Measurements from ENCODE around the gene TCEA2. TPM values are rescaled to one million over a fixed set of nuclear protein-coding genes. Genes with fewer than 3 reads are reported as not detected.
"Not testable (repeated sequence)": the region's sequence is repeated elsewhere in the genome, so short reads cannot be mapped to it uniquely, and the experiment has no call there.

The TCEA2 gene
- total RNA-seq, 2 donors from 2014 or later = 44.7 to 46.4 TPM

GRCh38 chr20:64082126-64082731, 19.2 kb downstream of the TCEA2 start:
- no peak for DNase-seq
- intact Hi-C loops (cut with DNase I) = no loop called here
- ATAC-seq = no peak

GRCh38 chr20:64082820-64083377, 19.9 kb downstream of the TCEA2 start:
- ATAC-seq (no peak), DNase-seq (no peak)
- intact Hi-C loops (cut with DNase I) = loop anchor here in 1 of 2 donors (1.0 kb wide), 1 partner anchor 37 kb away; no protein-coding TSS in a partner anchor

GRCh38 chr20:64083378-64083803, 20.4 kb downstream of the TCEA2 start:
- DNase-seq = peak; percentile 84
- intact Hi-C loops (cut with DNase I) = loop anchor here in 1 of 2 donors (1.0 kb wide), 1 partner anchor 37 kb away; no protein-coding TSS in a partner anchor
- peak; percentile 64 to 68 for ATAC-seq

GRCh38 chr20:64083804-64084684, 21.0 kb downstream of the TCEA2 start, which contains the start of gene LKAAEAR1:
Gene LKAAEAR1 (minus strand): TSS chr20:64084398. CDS start chr20:64084219, 179 bp downstream.
- ATAC-seq (no peak), DNase-seq (no peak)
- intact Hi-C loops (cut with DNase I) = loop anchor here in 1 of 2 donors (1.0 kb wide), 1 partner anchor 36 kb away; no protein-coding TSS in a partner anchor

GRCh38 chr20:64084685-64085152, 21.7 kb downstream of the TCEA2 start:
- no peak for DNase-seq
- ATAC-seq = no peak
- intact Hi-C loops (cut with DNase I) = no loop called here

GRCh38 chr20:64086801-64087200, 23.8 kb downstream of the TCEA2 start:
- intact Hi-C loops (cut with DNase I) = no loop called here
- no peak for DNase-seq
- ATAC-seq = no peak

GRCh38 chr20:64087226-64087825, 24.3 kb downstream of the TCEA2 start:
- ATAC-seq; intact Hi-C loops (cut with DNase I); DNase-seq: not testable (repeated sequence)

- ATAC-seq; DNase-seq; intact Hi-C loops (cut with DNase I): not testable (repeated sequence)
Measured at GRCh38 chr20:64088586-64088985, 25.6 kb downstream of the TCEA2 start.

GRCh38 chr20:64090165-64090564, 27.2 kb downstream of the TCEA2 start:
- no peak for ATAC-seq
- intact Hi-C loops (cut with DNase I) = no loop called here
- no peak for DNase-seq

GRCh38 chr20:64091340-64091739, 28.3 kb downstream of the TCEA2 start:
- intact Hi-C loops (cut with DNase I) = no loop called here
- no peak for ATAC-seq

GRCh38 chr20:64091770-64092169, 28.8 kb downstream of the TCEA2 start:
- DNase-seq = no peak
- intact Hi-C loops (cut with DNase I) = no loop called here
- peak in 1 of 2 donors; percentile 22 for ATAC-seq

More at GRCh38 chr20:64091340-64091739, 28.3 kb downstream of the TCEA2 start:
- no peak for DNase-seq

- no peak for DNase-seq
- intact Hi-C loops (cut with DNase I) = no loop called here
- ATAC-seq = no peak
Measured at GRCh38 chr20:64092258-64093012, 29.4 kb downstream of the TCEA2 start.

- no peak for DNase-seq
- intact Hi-C loops (cut with DNase I) = no loop called here
- no peak for ATAC-seq
Measured at GRCh38 chr20:64093013-64093503, 30.1 kb downstream of the TCEA2 start.

- DNase-seq = no peak
Measured at GRCh38 chr20:64095455-64095854, 32.5 kb downstream of the TCEA2 start.

GRCh38 chr20:64095927-64096326, 32.9 kb downstream of the TCEA2 start:
- intact Hi-C loops (cut with DNase I) = no loop called here
- ATAC-seq = no peak
- DNase-seq = no peak

More at GRCh38 chr20:64095455-64095854, 32.5 kb downstream of the TCEA2 start:
- intact Hi-C loops (cut with DNase I) = no loop called here
- no peak for ATAC-seq

- ATAC-seq = no peak
- intact Hi-C loops (cut with DNase I) = no loop called here
Measured at GRCh38 chr20:64096535-64096934, 33.5 kb downstream of the TCEA2 start.

GRCh38 chr20:64098471-64099013, 35.5 kb downstream of the TCEA2 start:
- no peak for DNase-seq
- ATAC-seq = no peak
- intact Hi-C loops (cut with DNase I) = no loop called here

More at GRCh38 chr20:64096535-64096934, 33.5 kb downstream of the TCEA2 start:
- DNase-seq = no peak
